KMS-11 (cell line): ENCODE measurements around the gene UBE2J1.

ENCODE experiments used
- H2AFZ ChIP-seq: fragments of 200-600 bp; sonication (generic); 2 replicates; pipeline ENCODE4 v1.6.1; 2016; ENCODE audit warnings: antibody characterized with exemption, mixed run types, low read depth
- H3K27ac ChIP-seq: fragments of 200-600 bp; sonication (generic); 2 replicates; pipeline ENCODE4 v1.6.1; 2016; ENCODE audit warnings: mild to moderate bottlenecking, mixed run types
- H3K27me3 ChIP-seq: fragments of 200-600 bp; sonication (generic); 2 replicates; pipeline ENCODE4 v1.6.1; 2017; ENCODE audit warnings: mild to moderate bottlenecking, low read depth, mixed run types, moderate library complexity; ENCODE audit not compliant: insufficient read depth
- H3K36me3 ChIP-seq: fragments of 200-600 bp; sonication (generic); 2 replicates; pipeline ENCODE4 v1.6.1; 2017; ENCODE audit warnings: mild to moderate bottlenecking, mixed run types; ENCODE audit not compliant: insufficient read depth
- H3K4me1 ChIP-seq: fragments of 200-600 bp; sonication (generic); 2 replicates; pipeline ENCODE4 v1.6.1; 2016; ENCODE audit warnings: mild to moderate bottlenecking, low read depth, mixed run types; ENCODE audit not compliant: poor library complexity, severe bottlenecking
- H3K4me2 ChIP-seq: fragments of 200-600 bp; sonication (generic); 2 replicates; pipeline ENCODE4 v1.7.0; 2016; ENCODE audit warnings: mild to moderate bottlenecking, mixed run types
- H3K4me3 ChIP-seq: fragments of 200-600 bp; sonication (generic); IDR thresholded peaks from 2 replicates; pipeline ENCODE4 v1.6.1; 2017; ENCODE audit warnings: low read depth, low read length, mixed read lengths; ENCODE audit not compliant: insufficient read depth
- H3K79me2 ChIP-seq: fragments of 200-600 bp; sonication (generic); 2 replicates; pipeline ENCODE4 v1.6.1; 2016; ENCODE audit warnings: low read depth, mixed run types; ENCODE audit not compliant: insufficient read depth
- H3K9ac ChIP-seq: fragments of 200-600 bp; sonication (generic); 2 replicates; pipeline ENCODE4 v1.6.1; 2016; ENCODE audit warnings: mild to moderate bottlenecking, mixed run types
- H4K20me1 ChIP-seq: fragments of 200-600 bp; sonication (generic); 2 replicates; pipeline ENCODE4 v1.6.1; 2016; ENCODE audit warnings: mild to moderate bottlenecking, mixed run types; ENCODE audit not compliant: insufficient read depth
- TF ChIP-seq, protein P1 (sequence below): fragments of 200-600 bp; sonication (generic); conservative IDR thresholded peaks from 2 replicates; pipeline ENCODE4 v1.6.1; 2017; ENCODE audit warnings: low read depth, mild to moderate bottlenecking, antibody characterized with exemption, low read length, moderate library complexity, mixed read lengths

The UBE2J1 gene

DNA sequence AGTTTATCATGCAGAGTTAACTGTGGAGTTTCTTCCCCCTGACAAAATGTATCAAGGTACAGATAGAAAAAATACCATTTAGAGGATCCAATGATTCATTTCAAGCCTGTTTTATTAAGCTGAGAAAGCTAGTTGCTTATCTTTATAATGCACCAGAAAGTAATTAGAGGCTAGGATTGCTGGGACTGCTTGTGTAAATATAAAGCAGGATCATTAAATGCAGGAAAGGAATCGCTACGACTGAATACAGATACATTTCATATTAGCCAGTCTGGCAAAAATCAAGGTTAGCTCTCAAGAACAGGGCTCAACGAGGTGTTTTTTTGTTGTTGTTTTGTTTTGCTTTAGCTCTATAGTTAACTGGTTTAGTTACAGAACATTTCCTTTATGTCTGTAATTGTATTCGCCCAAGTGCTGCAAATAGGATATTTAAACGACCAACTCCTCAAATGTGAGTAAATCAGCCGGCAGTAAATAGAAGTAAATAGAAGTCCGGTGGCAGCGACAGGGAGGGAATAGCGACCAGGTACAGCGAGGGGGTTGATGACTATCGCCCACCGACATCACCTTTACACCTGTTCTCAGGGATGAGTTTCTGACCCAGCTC lies 748 bp downstream of the UBE2J1 start:
- Histone ChIP-seq H3K9ac (peak overlapping the region; percentile 97), H2AFZ (no peak overlapping the region), H4K20me1 (peaks cover 6% of the 10 kb centered on the region; the same call in 1 of the 2 replicates), H3K36me3 (no peaks in the 10 kb centered on the region; the same call in 1 of the 2 replicates), H3K4me2 (peak overlapping the region; percentile 75), H3K27me3 (no peaks in the 10 kb centered on the region), H3K4me1 (peaks cover 72% of the 10 kb centered on the region), H3K27ac (peak overlapping the region; percentile 87), H3K4me3 (no peak overlapping the region), H3K79me2 (peaks cover 81% of the 10 kb centered on the region)
- TF ChIP-seq, protein P1, sequence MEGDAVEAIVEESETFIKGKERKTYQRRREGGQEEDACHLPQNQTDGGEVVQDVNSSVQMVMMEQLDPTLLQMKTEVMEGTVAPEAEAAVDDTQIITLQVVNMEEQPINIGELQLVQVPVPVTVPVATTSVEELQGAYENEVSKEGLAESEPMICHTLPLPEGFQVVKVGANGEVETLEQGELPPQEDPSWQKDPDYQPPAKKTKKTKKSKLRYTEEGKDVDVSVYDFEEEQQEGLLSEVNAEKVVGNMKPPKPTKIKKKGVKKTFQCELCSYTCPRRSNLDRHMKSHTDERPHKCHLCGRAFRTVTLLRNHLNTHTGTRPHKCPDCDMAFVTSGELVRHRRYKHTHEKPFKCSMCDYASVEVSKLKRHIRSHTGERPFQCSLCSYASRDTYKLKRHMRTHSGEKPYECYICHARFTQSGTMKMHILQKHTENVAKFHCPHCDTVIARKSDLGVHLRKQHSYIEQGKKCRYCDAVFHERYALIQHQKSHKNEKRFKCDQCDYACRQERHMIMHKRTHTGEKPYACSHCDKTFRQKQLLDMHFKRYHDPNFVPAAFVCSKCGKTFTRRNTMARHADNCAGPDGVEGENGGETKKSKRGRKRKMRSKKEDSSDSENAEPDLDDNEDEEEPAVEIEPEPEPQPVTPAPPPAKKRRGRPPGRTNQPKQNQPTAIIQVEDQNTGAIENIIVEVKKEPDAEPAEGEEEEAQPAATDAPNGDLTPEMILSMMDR: no peak

DNA sequence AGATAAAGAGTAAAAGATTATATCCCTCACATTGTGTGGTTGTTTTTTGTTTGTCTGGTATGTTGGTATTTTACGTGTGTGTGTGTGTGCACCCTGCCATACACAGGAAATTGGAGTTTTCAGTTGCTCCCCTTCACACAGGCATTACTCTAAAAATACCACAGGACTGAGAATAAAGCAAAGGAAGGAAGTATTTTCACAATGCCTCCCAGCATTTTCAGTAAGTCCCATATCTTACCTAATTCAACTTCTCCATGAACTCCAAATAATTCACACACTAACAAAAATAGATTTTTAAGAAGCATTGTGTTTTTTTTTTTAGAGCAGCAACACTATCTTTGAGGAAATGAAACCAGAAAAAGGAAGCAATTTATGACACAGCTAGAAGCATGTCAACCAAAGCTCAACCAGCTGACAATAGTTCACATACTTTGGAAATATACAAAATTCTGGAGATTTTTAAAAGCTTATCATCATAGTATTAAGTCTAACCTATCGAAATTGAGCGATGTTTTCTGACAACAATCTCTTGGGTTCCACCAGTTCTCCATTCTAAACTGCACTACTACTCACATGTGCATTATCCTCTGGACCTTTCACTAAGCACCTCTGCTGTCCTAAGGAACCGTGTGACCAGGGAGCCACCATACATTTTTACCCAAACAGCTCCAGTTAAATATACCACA lies 2.1 kb downstream of the UBE2J1 start:
- H2AFZ ChIP-seq: no peak overlapping the region
- H3K27ac ChIP-seq: peak overlapping the region; percentile 87
- H3K4me3 ChIP-seq: no peak overlapping the region
- peak overlapping the region; percentile 75 for H3K4me2 ChIP-seq
- peaks cover 13% of the 10 kb centered on the region; the same call in 1 of the 2 replicates for H4K20me1 ChIP-seq
- no peaks in the 10 kb centered on the region for H3K27me3 ChIP-seq
- H3K9ac ChIP-seq: peak overlapping the region; percentile 97
- TF ChIP-seq, protein P1: no peak
- H3K36me3 ChIP-seq: no peaks in the 10 kb centered on the region; the same call in 1 of the 2 replicates
- H3K4me1 ChIP-seq: peaks cover 72% of the 10 kb centered on the region
- H3K79me2 ChIP-seq: peaks cover 94% of the 10 kb centered on the region

DNA sequence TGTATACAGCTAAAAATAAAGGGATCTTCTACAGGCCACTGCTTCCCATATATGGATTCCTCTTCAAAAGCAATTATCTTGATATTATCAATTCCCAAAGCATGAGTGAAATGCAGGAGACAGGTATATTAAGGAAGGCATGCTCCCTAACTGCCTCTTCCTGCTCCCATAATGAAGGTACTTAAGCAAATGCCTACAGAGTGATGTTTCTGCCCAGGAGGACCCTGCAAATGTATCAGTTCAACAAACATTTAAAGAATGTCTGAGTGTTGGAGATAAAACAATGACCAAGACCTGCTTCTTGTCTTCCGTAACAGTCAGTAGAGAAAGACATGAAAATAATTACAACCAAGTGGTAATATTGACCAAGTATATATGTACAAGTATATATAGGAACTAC lies 4.2 kb downstream of the UBE2J1 start:
- no peak overlapping the region; the same call in 1 of the 2 replicates for H3K9ac ChIP-seq
- H3K79me2 ChIP-seq: peaks cover 98% of the 10 kb centered on the region
- no peak overlapping the region; the same call in 1 of the 2 replicates for H3K27ac ChIP-seq
- H3K4me3 ChIP-seq: no peak overlapping the region
- TF ChIP-seq, protein P1: no peak
- H3K4me2 ChIP-seq: peak overlapping the region; percentile 75
- no peak overlapping the region for H2AFZ ChIP-seq
- H3K36me3 ChIP-seq: no peaks in the 10 kb centered on the region; the same call in 1 of the 2 replicates
- no peaks in the 10 kb centered on the region for H3K27me3 ChIP-seq
- peaks cover 72% of the 10 kb centered on the region for H3K4me1 ChIP-seq
- H4K20me1 ChIP-seq: peaks cover 16% of the 10 kb centered on the region; the same call in 1 of the 2 replicates

- H3K79me2 ChIP-seq: peaks cover 98% of the 10 kb centered on the region
- H3K27ac ChIP-seq: peak overlapping the region; percentile 16; the same call in 1 of the 2 replicates
- TF ChIP-seq, protein P1: no peak
- H3K36me3 ChIP-seq: no peaks in the 10 kb centered on the region; the same call in 1 of the 2 replicates
- H3K4me1 ChIP-seq: peaks cover 73% of the 10 kb centered on the region
- H3K9ac ChIP-seq: no peak overlapping the region; the same call in 1 of the 2 replicates
- H4K20me1 ChIP-seq: peaks cover 16% of the 10 kb centered on the region; the same call in 1 of the 2 replicates
- no peak overlapping the region for H3K4me3 ChIP-seq
- H3K27me3 ChIP-seq: no peaks in the 10 kb centered on the region
- no peak overlapping the region for H2AFZ ChIP-seq
- peak overlapping the region; percentile 75; the same call in 1 of the 2 replicates for H3K4me2 ChIP-seq
These were observed 4.7 kb downstream of the UBE2J1 start for GRCh38 chr6:89347825-89348224.
